HG02981 (cell line): Measurements from ENCODE around the gene PCP4.

ENCODE experiments used
- ATAC-seq: cut with Tn5 transposase; IDR thresholded peaks from one replicate; pipeline ENCODE4 v1.9.1; 2021; ENCODE audit warnings: mild to moderate bottlenecking, moderate library complexity; ENCODE audit not compliant: unreplicated experiment

The PCP4 gene

GRCh38 chr21:39969691-39970364, 102.6 kb downstream of the PCP4 start:
- ATAC-seq = no peak

GRCh38 chr21:39971956-39972355, 104.7 kb downstream of the PCP4 start:
- no peak for ATAC-seq

GRCh38 chr21:39972471-39972870, 105.2 kb downstream of the PCP4 start:
- ATAC-seq = no peak

- ATAC-seq = no peak
Measured at GRCh38 chr21:39972976-39973770, 105.9 kb downstream of the PCP4 start.

GRCh38 chr21:39976800-39977199, 109.6 kb downstream of the PCP4 start:
- ATAC-seq = no peak
